OCI-LY7 (cell line): ENCODE data around the gene TDRD9. TPM values are rescaled to one million over a fixed set of nuclear protein-coding genes. Genes with fewer than 3 reads are reported as not detected.

Experiments used
- BruUV-seq: library from RNA; stranded (reverse); fragments of 400-500 nt; replicated peaks from 2 replicates; lab custom pipeline; 2021; lab: Mats Ljungman, UMichigan
- CTCF ChIA-PET: fragments of 300-600 bp; sonication (Branson Sonifier 250); formaldehyde crosslinking; loops from one replicate; lab custom pipeline; 2022; ENCODE audit warnings: antibody characterized with exemption; ENCODE audit not compliant: unreplicated experiment; lab: Charles Lee
- POLR2A ChIA-PET: fragments of 300-600 bp; sonication (Branson Sonifier 250); formaldehyde crosslinking; loops from one replicate; lab custom pipeline; 2022; ENCODE audit warnings: antibody characterized with exemption; lab: Charles Lee
- DNase-seq: peaks from one replicate; pipeline ENCODE4 v3.0.0-alpha.2; 2015; ENCODE audit warnings: low spot score
- H2AFZ ChIP-seq: fragments of 200-600 bp; sonication (generic), shearing (Covaris generic); 2 replicates; pipeline ENCODE4 v1.6.1; 2014; ENCODE audit warnings: mild to moderate bottlenecking, antibody characterized with exemption, low read length, moderate library complexity
- H3K27ac ChIP-seq: fragments of 200-600 bp; sonication (generic); 2 replicates; pipeline ENCODE4 v1.5.1; 2014; ENCODE audit warnings: mixed run types, low read depth, mild to moderate bottlenecking, moderate library complexity, low read length, inconsistent platforms; ENCODE audit not compliant: poor library complexity, severe bottlenecking
- H3K36me3 ChIP-seq: fragments of 200-600 bp; sonication (generic); 2 replicates; pipeline ENCODE4 v1.6.1; 2014; ENCODE audit warnings: mild to moderate bottlenecking, antibody characterized with exemption, low read length, moderate library complexity, mixed read lengths; ENCODE audit not compliant: insufficient read depth
- H3K4me1 ChIP-seq: fragments of 200-600 bp; sonication (generic); 2 replicates; pipeline ENCODE4 v1.5.1; 2014; ENCODE audit warnings: mild to moderate bottlenecking, low read length; ENCODE audit not compliant: insufficient read depth, poor library complexity, severe bottlenecking
- H3K4me2 ChIP-seq: fragments of 200-600 bp; sonication (generic); 2 replicates; pipeline ENCODE4 v1.6.1; 2014; ENCODE audit warnings: mild to moderate bottlenecking, low read length
- H3K4me3 ChIP-seq: fragments of 200-600 bp; sonication (generic); 2 replicates; pipeline ENCODE4 v1.5.1; 2014; ENCODE audit warnings: mild to moderate bottlenecking, low read depth, low read length; ENCODE audit not compliant: poor library complexity, severe bottlenecking
- H3K79me2 ChIP-seq: fragments of 200-600 bp; sonication (generic); 2 replicates; pipeline ENCODE4 v1.6.1; 2016; ENCODE audit warnings: low read depth, mild to moderate bottlenecking, low read length, moderate library complexity, mixed read lengths; ENCODE audit not compliant: insufficient read depth
- H3K9me2 ChIP-seq: fragments of 200-600 bp; sonication (generic); 2 replicates; pipeline ENCODE4 v1.6.1; 2016; ENCODE audit warnings: mild to moderate bottlenecking, low read length, mixed read lengths; ENCODE audit not compliant: insufficient read depth
- H3K9me3 ChIP-seq: fragments of 200-600 bp; sonication (generic); 2 replicates; pipeline ENCODE4 v1.6.1; 2014; ENCODE audit warnings: mild to moderate bottlenecking, mixed run types, low read length, mixed read lengths
- H4K20me1 ChIP-seq: fragments of 200-600 bp; sonication (generic); 2 replicates; pipeline ENCODE4 v1.6.1; 2014; ENCODE audit warnings: mild to moderate bottlenecking, antibody characterized with exemption, low read length, moderate library complexity, mixed read lengths; ENCODE audit not compliant: insufficient read depth
- CTCF ChIP-seq: fragments of 200-600 bp; sonication (generic); conservative IDR thresholded peaks from 2 replicates; pipeline ENCODE4 v1.5.1; 2014; ENCODE audit warnings: mild to moderate bottlenecking, antibody characterized with exemption, low read length, moderate library complexity, mixed read lengths
- EZH2phosphoT487 ChIP-seq: fragments of 200-600 bp; sonication (generic); IDR thresholded peaks from 2 replicates; pipeline ENCODE4 v1.6.1; 2018; ENCODE audit warnings: low read depth, borderline replicate concordance, mild to moderate bottlenecking, mixed run types, antibody characterized with exemption, low read length, moderate library complexity, mixed read lengths
- intact Hi-C: fragments of 100-400 bp; cut with micrococcal nuclease; formaldehyde crosslinking; loops from one replicate; pipeline ENCODE4 v1.10.0; 2022; ENCODE audit not compliant: unreplicated experiment
- total RNA-seq, 2 experiments: library from RNA; depleted of rRNA in 1 of 2; stranded (reverse); fragments of >200 nt in 1 of 2; shearing (Covaris generic) in 1 of 2; gene quantifications; 2 replicates each; pipeline ENCODE4 v1.2.3, GENCODE V29; 2014 to 2022

The TDRD9 gene
- total RNA-seq, 2 experiments from 2014 or later: not detected

- Histone ChIP-seq H3K36me3 (no peaks in the 10 kb centered on the region), H3K9me2 (no peaks in the 10 kb centered on the region), H3K4me3 (no peak overlapping the region), H3K79me2 (no peaks in the 10 kb centered on the region), H3K9me3 (no peaks in the 10 kb centered on the region), H3K4me2 (no peak overlapping the region), H3K27ac (no peak overlapping the region), H4K20me1 (no peaks in the 10 kb centered on the region), H3K4me1 (no peaks in the 10 kb centered on the region), H2AFZ (no peak overlapping the region)
- TF ChIP-seq EZH2phosphoT487: no peak
- no peak for TF ChIP-seq CTCF
- no peak for DNase-seq
- BruUV-seq: no TSS peak
- ChIA-PET POLR2A (no interaction called here), CTCF (no interaction called here)
- intact Hi-C loops: no loop called here
Observed at GRCh38 chr14:104020471-104020870, 92.2 kb downstream of the TDRD9 start.

GRCh38 chr14:104023325-104024055 is 95.2 kb downstream of the TDRD9 start:
- H3K27ac ChIP-seq: no peak overlapping the region
- H3K4me3 ChIP-seq: no peak overlapping the region
- no TSS peak for BruUV-seq
- H3K9me2 ChIP-seq: no peaks in the 10 kb centered on the region
- no peaks in the 10 kb centered on the region for H4K20me1 ChIP-seq
- H3K4me2 ChIP-seq: no peak overlapping the region
- DNase-seq: no peak
- no peaks in the 10 kb centered on the region for H3K79me2 ChIP-seq
- H3K4me1 ChIP-seq: no peaks in the 10 kb centered on the region
- H3K36me3 ChIP-seq: no peaks in the 10 kb centered on the region
- H2AFZ ChIP-seq: no peak overlapping the region
- ChIA-PET POLR2A (interaction anchor here (0.7 kb wide), 1 partner anchor 501 kb away, joined by 3 read pairs; no protein-coding TSS in a partner anchor), CTCF (no interaction called here)
- no peaks in the 10 kb centered on the region for H3K9me3 ChIP-seq
- TF ChIP-seq CTCF: no peak
- no peak for TF ChIP-seq EZH2phosphoT487
- intact Hi-C loops: no loop called here

GRCh38 chr14:104025534-104025933 is 97.3 kb downstream of the TDRD9 start:
- no peak overlapping the region for H2AFZ ChIP-seq
- H3K79me2 ChIP-seq: no peaks in the 10 kb centered on the region
- H3K27ac ChIP-seq: no peak overlapping the region
- H3K36me3 ChIP-seq: no peaks in the 10 kb centered on the region
- H3K4me2 ChIP-seq: no peak overlapping the region
- TF ChIP-seq CTCF (no peak), EZH2phosphoT487 (no peak)
- no TSS peak for BruUV-seq
- no peaks in the 10 kb centered on the region for H3K4me1 ChIP-seq
- H3K9me2 ChIP-seq: no peaks in the 10 kb centered on the region
- ChIA-PET POLR2A (no interaction called here), CTCF (no interaction called here)
- no peaks in the 10 kb centered on the region for H3K9me3 ChIP-seq
- no peak for DNase-seq
- intact Hi-C loops: no loop called here
- no peak overlapping the region for H3K4me3 ChIP-seq
- no peaks in the 10 kb centered on the region for H4K20me1 ChIP-seq
